Measurements from ENCODE around the gene STK25.
A peak's percentile ranks its signal among the peaks of the same experiment; 100 is the strongest.
"Not testable (repeated sequence)": the region's sequence is repeated elsewhere in the genome, so short reads cannot be mapped to it uniquely, and the experiment has no call there.

STK25 gene

GRCh38 chr2:241511091-241511741 is 2.8 kb upstream of the STK25 start:
- DNase-seq (ENCODE audit: insufficient read length, low spot score) = no peak
- no peak for FAIRE-seq

- FAIRE-seq (peak; percentile 26), DNase-seq (ENCODE audit: insufficient read length, low spot score) (no peak)
Measured at GRCh38 chr2:241509155-241509784, 886 bp upstream of the STK25 start.

DNA sequence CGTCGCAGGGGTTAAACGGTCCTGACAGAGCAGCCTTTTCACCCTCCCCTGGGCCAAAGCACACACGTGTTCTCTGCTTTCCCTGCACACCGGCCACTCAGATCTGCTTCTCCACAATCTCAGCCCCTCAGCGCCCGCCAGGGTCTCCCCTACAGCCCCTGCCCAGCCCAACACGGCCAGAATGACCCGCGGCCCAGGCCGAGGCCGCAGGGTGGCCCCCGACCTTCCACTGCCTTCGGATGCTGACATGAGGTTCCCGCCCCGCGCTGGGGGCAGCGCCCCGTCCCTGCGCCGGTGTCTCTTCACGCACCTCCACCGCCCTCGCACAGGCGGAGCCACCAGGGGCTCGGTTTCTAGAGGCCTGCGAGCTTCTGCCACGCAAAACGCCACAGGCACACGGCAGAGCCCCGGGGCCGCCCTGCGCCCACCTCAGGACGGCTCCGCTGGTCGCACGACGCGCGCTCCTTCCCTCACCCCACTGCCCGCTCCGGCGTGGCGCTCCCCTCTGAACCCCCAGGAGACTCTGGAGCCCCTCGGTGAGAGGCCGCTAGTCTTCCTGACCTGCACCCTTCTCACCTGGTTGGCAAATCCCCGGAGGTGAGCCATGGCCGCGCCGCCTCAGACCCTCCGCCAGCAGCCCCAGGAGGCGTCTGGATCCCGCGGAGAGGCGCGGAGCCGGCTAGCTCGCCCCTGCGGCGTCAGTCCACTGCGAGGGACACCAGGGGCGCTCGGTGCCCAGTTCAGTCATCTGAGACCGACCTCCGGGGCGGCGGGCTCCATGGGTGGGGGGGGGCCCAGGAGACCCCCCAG is 749 bp downstream of the STK25 start:
- FAIRE-seq (no peak), DNase-seq (ENCODE audit: insufficient read length, low spot score) (peak; percentile 48)

GRCh38 chr2:241506793-241507429 is 1.5 kb downstream of the STK25 start:
- FAIRE-seq (no peak), DNase-seq (ENCODE audit: insufficient read length, low spot score) (no peak)

GRCh38 chr2:241506317-241506716 is 2.1 kb downstream of the STK25 start:
- DNase-seq (ENCODE audit: insufficient read length, low spot score); FAIRE-seq: not testable (repeated sequence)

- DNase-seq (ENCODE audit: insufficient read length, low spot score) (no peak), FAIRE-seq (no peak)
Measured at GRCh38 chr2:241505781-241506201, 2.6 kb downstream of the STK25 start.

DNA sequence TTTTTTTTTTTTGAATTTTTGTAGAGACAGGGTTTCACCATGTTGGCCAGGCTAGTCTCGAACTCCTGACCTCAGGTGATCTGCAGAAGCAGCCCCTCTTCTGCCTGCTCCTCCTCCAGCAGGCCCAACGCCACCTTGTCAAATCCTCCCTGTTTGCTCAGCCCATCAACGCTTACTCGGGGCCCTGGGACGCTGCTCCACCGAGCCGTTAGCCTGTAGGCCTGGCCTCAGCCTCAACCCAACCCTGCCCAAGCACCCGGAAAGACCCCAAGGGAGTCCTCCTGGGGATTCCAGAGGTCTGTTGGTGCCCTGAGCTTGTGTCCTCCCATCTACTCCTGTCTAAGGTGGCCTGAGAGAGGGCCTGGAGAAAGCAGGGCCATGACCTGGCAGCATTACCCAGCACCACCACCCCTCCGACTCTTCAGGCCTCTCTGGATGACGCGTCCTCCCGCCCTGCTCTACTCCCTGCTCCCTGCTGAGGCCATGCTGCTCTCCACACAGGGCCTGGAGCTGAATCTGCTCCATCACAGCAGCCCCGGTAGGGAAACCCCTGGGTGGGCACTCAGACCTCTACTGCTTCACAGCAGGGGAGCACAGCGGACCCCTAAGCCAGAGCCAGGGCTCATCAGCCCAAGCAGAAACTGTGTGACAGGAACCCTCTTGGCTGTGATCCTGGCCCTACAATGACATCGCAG is 3.2 kb downstream of the STK25 start:
- DNase-seq (ENCODE audit: insufficient read length, low spot score) = no peak
- FAIRE-seq = no peak

- FAIRE-seq (no peak), DNase-seq (ENCODE audit: insufficient read length, low spot score) (no peak)
Measured at GRCh38 chr2:241503776-241504392, 4.5 kb downstream of the STK25 start.

- no peak for FAIRE-seq
- no peak for DNase-seq (ENCODE audit: insufficient read length, low spot score)
Measured at GRCh38 chr2:241502281-241502680, 6.1 kb downstream of the STK25 start.

- no peak for FAIRE-seq
Measured at GRCh38 chr2:241501551-241501950, 6.8 kb downstream of the STK25 start.

GRCh38 chr2:241501099-241501541 is 7.3 kb downstream of the STK25 start:
- DNase-seq (ENCODE audit: insufficient read length, low spot score) (no peak), FAIRE-seq (no peak)

More at GRCh38 chr2:241501551-241501950, 6.8 kb downstream of the STK25 start:
- no peak for DNase-seq (ENCODE audit: insufficient read length, low spot score)

DNA sequence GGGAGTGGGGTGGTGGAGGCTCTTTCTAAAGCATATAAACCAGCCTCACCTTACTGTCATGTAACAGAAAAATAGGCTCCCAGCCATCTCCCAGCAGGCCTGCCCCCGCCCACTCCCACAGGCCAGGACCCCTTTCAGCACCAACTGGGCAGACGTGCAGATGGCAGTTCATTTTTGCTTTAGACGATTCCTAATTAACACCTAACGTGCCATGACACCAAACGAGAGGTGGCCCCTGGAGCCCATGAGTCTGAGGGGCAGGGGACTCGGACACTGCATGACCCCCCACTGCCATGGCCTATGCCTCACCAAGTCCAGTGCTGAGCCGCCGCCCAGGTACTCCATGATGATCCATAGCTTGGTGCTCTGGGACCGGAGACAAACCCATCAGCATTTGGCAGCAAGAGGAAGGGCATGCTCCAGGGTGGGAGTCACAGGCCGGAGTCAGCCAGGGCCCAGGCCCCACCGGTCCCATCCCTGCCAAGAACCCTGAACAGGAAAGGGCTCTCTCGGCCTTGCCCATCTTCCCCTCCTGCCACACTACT is 7.9 kb downstream of the STK25 start:
- DNase-seq (ENCODE audit: insufficient read length, low spot score) (no peak), FAIRE-seq (no peak)

DNA sequence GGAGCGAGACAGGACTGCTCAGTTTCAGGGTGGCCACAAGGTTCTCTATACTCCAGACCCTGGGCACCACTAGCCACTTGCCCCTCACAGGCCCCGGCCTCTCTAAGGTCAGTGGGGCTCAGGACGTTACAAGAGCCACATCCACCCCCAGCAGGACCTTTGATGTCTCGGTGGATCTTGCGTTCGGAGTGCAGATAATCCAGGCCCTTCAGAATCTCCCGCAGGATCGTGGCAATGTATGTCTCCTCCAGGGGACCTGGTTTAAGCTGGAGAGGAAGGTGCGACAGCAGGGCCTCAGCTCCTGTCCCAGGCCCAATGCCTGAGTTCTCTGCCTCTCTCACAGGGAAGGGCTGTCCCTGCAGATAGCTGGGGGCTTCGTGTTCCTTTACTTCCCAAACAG is 8.4 kb downstream of the STK25 start:
- no peak for DNase-seq (ENCODE audit: insufficient read length, low spot score)
- FAIRE-seq = no peak

GRCh38 chr2:241499146-241499965 is 9.0 kb downstream of the STK25 start:
- FAIRE-seq (no peak), DNase-seq (ENCODE audit: insufficient read length, low spot score) (no peak)

GRCh38 chr2:241498115-241499070 is 10.0 kb downstream of the STK25 start:
- no peak for DNase-seq (ENCODE audit: insufficient read length, low spot score)
- no peak for FAIRE-seq

GRCh38 chr2:241496904-241497877 is 11.2 kb downstream of the STK25 start:
- FAIRE-seq = no peak
- no peak for DNase-seq (ENCODE audit: insufficient read length, low spot score)

All from GM19239 (cell line).